ENCODE data around the gene NINL.

DNA sequence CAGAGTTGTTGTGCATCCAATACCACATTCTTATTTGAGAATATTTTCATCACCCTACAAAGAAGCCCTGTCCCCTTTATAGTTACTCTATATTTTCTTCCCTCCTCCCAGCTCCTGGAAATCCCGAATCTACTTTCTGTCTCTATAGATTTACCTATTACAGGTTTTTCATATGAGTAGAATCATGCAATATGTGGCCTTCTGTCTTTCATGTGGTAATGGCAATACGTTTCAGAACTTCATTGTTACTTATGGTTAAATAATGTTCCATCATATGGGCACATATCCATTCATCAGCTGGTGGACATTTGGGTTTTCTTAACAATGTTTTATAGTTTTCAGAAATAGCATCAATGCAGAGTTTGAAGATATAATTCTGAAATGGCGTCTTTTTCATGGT lies 160.8 kb downstream of the NINL start:
- no peak for TF ChIP-seq CEBPB (IDR thresholded peaks at IDR 0.05; ENCODE audit: low read depth)
- no peak for TF ChIP-seq RAD21 (IDR thresholded peaks at IDR 0.05; ENCODE audit: low read depth)
- no peak for TF ChIP-seq JUND (IDR thresholded peaks at IDR 0.05)
- TF ChIP-seq, protein P1, sequence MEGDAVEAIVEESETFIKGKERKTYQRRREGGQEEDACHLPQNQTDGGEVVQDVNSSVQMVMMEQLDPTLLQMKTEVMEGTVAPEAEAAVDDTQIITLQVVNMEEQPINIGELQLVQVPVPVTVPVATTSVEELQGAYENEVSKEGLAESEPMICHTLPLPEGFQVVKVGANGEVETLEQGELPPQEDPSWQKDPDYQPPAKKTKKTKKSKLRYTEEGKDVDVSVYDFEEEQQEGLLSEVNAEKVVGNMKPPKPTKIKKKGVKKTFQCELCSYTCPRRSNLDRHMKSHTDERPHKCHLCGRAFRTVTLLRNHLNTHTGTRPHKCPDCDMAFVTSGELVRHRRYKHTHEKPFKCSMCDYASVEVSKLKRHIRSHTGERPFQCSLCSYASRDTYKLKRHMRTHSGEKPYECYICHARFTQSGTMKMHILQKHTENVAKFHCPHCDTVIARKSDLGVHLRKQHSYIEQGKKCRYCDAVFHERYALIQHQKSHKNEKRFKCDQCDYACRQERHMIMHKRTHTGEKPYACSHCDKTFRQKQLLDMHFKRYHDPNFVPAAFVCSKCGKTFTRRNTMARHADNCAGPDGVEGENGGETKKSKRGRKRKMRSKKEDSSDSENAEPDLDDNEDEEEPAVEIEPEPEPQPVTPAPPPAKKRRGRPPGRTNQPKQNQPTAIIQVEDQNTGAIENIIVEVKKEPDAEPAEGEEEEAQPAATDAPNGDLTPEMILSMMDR (IDR thresholded peaks at IDR 0.05 in 2 of 3, conservative IDR thresholded peaks at IDR 0.05 in 1 of 3; ENCODE audit: borderline replicate concordance in 1 of 3, insufficient read depth in 1 of 3, low read depth in 2 of 3, low read length in 2 of 3), result no peak
- TF ChIP-seq POLR2AphosphoS5 (IDR thresholded peaks at IDR 0.05; ENCODE audit: low read depth, low read length), result no peak
- no peak for TF ChIP-seq EZH2 (IDR thresholded peaks at IDR 0.05)
- TF ChIP-seq, protein P2, sequence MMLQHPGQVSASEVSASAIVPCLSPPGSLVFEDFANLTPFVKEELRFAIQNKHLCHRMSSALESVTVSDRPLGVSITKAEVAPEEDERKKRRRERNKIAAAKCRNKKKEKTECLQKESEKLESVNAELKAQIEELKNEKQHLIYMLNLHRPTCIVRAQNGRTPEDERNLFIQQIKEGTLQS (IDR thresholded peaks at IDR 0.05), result no peak
- TF ChIP-seq EZH2phosphoT487 (IDR thresholded peaks at IDR 0.05; ENCODE audit: borderline replicate concordance), result no peak
- no peak for TF ChIP-seq SIN3A (IDR thresholded peaks at IDR 0.05; ENCODE audit: low read depth)
- TF ChIP-seq ZNF274 (IDR thresholded peaks at IDR 0.05; ENCODE audit: low read depth, low read length), result no peak
